MCF 10A (cell line): Measurements from ENCODE around the gene BAMBI. TPM values are rescaled to one million over a fixed set of nuclear protein-coding genes. Genes with fewer than 3 reads are reported as not detected.
"Not testable (repeated sequence)": the region's sequence is repeated elsewhere in the genome, so short reads cannot be mapped to it uniquely, and the experiment has no call there.

Experiments
- BruUV-seq: library from RNA; stranded (reverse); fragments of 400-500 nt; replicated peaks from 2 replicates; lab custom pipeline; 2021; lab: Mats Ljungman, UMichigan
- CTCF ChIA-PET: fragments of 300-600 bp; sonication (Branson Sonifier 250); formaldehyde crosslinking; extraction: SDS; loops from one replicate; lab custom pipeline; 2021; ENCODE audit warnings: antibody characterized with exemption, inconsistent platforms; lab: Yijun Ruan, JAX
- POLR2A ChIA-PET: fragments of 300-600, 350-650 bp; sonication (Branson Sonifier 250); formaldehyde crosslinking; extraction: SDS; loops from one replicate; lab custom pipeline; 2020; ENCODE audit warnings: antibody characterized with exemption, inconsistent platforms; lab: Yijun Ruan, JAX
- DNase-seq: peaks from one replicate; pipeline ENCODE4 v3.0.0-alpha.2; 2018; ENCODE audit not compliant: unreplicated experiment
- H3K27ac Mint-ChIP-seq: one replicate; pipeline ENCODE4 v1.8.0; 2022; ENCODE audit warnings: mild to moderate bottlenecking, low read depth, mixed read lengths; ENCODE audit not compliant: unreplicated experiment
- H3K27me3 Mint-ChIP-seq: one replicate; pipeline ENCODE4 v1.8.0; 2022; ENCODE audit warnings: mixed read lengths; ENCODE audit not compliant: insufficient read depth, unreplicated experiment
- H3K36me3 Mint-ChIP-seq: one replicate; pipeline ENCODE4 v1.8.0; 2022; ENCODE audit warnings: mild to moderate bottlenecking, moderate library complexity, mixed read lengths; ENCODE audit not compliant: insufficient read depth, unreplicated experiment
- H3K4me1 Mint-ChIP-seq: one replicate; pipeline ENCODE4 v1.8.0; 2022; ENCODE audit warnings: mixed read lengths; ENCODE audit not compliant: insufficient read depth, unreplicated experiment
- H3K4me3 Mint-ChIP-seq: one replicate; pipeline ENCODE4 v1.8.0; 2022; ENCODE audit warnings: mild to moderate bottlenecking, moderate library complexity, mixed read lengths; ENCODE audit not compliant: unreplicated experiment
- H3K9me3 Mint-ChIP-seq: one replicate; pipeline ENCODE4 v1.8.0; 2022; ENCODE audit warnings: mixed read lengths; ENCODE audit not compliant: unreplicated experiment
- CTCF ChIP-seq: fragments of 200-600 bp; IDR thresholded peaks from one replicate; pipeline ENCODE4 v1.8.0; 2022; ENCODE audit warnings: antibody characterized with exemption, mild to moderate bottlenecking; ENCODE audit not compliant: unreplicated experiment
- intact Hi-C: fragments of 100-400 bp; cut with micrococcal nuclease; formaldehyde crosslinking; loops from 2 replicates; pipeline ENCODE4 v1.14.1; 2022
- total RNA-seq: library from RNA; stranded (reverse); gene quantifications from 2 replicates; pipeline ENCODE4 v1.2.3, GENCODE V29; 2022

Gene BAMBI
- total RNA-seq, 1 experiment from 2014 or later, result 31.6 TPM

GRCh38 chr10:28640551-28640950, 36.8 kb upstream of the BAMBI start:
- Mint-ChIP-seq H3K4me1 (no peaks in the 10 kb centered on the region), H3K27ac (no peak overlapping the region), H3K27me3 (no peaks in the 10 kb centered on the region), H3K4me3 (no peak overlapping the region), H3K36me3 (no peaks in the 10 kb centered on the region), H3K9me3 (no peaks in the 10 kb centered on the region)
- intact Hi-C loops, result no loop called here
- POLR2A ChIA-PET, result no interaction called here
- TF ChIP-seq CTCF, result no peak
- no peak for DNase-seq
- CTCF ChIA-PET, result interaction anchor here (0.6 to 1.1 kb wide), 2 partner anchors 12 to 664 kb away, joined by 3 to 4 read pairs; no protein-coding TSS in a partner anchor
- no TSS peak for BruUV-seq

- CTCF ChIA-PET, result interaction anchor here (0.6 kb wide), 1 partner anchor 1191 kb away, joined by 3 read pairs; no protein-coding TSS in a partner anchor
- H3K36me3 Mint-ChIP-seq, result no peaks in the 10 kb centered on the region
- TF ChIP-seq CTCF, result no peak
- POLR2A ChIA-PET, result no interaction called here
- no peak for DNase-seq
- H3K27ac Mint-ChIP-seq, result no peak overlapping the region
- H3K4me1 Mint-ChIP-seq, result no peaks in the 10 kb centered on the region
- no peaks in the 10 kb centered on the region for H3K9me3 Mint-ChIP-seq
- BruUV-seq, result no TSS peak
- no peaks in the 10 kb centered on the region for H3K27me3 Mint-ChIP-seq
- no peak overlapping the region for H3K4me3 Mint-ChIP-seq
- intact Hi-C loops, result no loop called here
Observed at GRCh38 chr10:28644647-28645046, 32.7 kb upstream of the BAMBI start.

GRCh38 chr10:28652106-28652505, 25.2 kb upstream of the BAMBI start:
- ChIA-PET POLR2A (no interaction called here), CTCF (interaction anchor here (0.6 kb wide), 1 partner anchor 12 kb away, joined by 3 read pairs; no protein-coding TSS in a partner anchor)
- H3K27ac Mint-ChIP-seq, result no peak overlapping the region
- H3K36me3 Mint-ChIP-seq, result no peaks in the 10 kb centered on the region
- no peak for TF ChIP-seq CTCF
- H3K4me3 Mint-ChIP-seq, result no peak overlapping the region
- no peaks in the 10 kb centered on the region for H3K27me3 Mint-ChIP-seq
- intact Hi-C loops, result no loop called here
- BruUV-seq, result no TSS peak
- H3K4me1 Mint-ChIP-seq, result no peaks in the 10 kb centered on the region
- no peak for DNase-seq
- H3K9me3 Mint-ChIP-seq, result no peaks in the 10 kb centered on the region

GRCh38 chr10:28652703-28653102, 24.6 kb upstream of the BAMBI start:
- CTCF ChIA-PET, result interaction anchor here (0.6 kb wide), 1 partner anchor 11 kb away, joined by 3 read pairs; no protein-coding TSS in a partner anchor
- DNase-seq, result no peak
- Mint-ChIP-seq H3K27me3 (no peaks in the 10 kb centered on the region), H3K4me3 (no peak overlapping the region), H3K36me3 (no peaks in the 10 kb centered on the region), H3K27ac (no peak overlapping the region), H3K4me1 (no peaks in the 10 kb centered on the region), H3K9me3 (no peaks in the 10 kb centered on the region)
- POLR2A ChIA-PET, result no interaction called here
- intact Hi-C loops, result no loop called here
- no peak for TF ChIP-seq CTCF
- BruUV-seq, result no TSS peak

GRCh38 chr10:28658824-28659223, 18.5 kb upstream of the BAMBI start:
- CTCF ChIA-PET, result interaction anchor here (0.8 to 1.9 kb wide), 2 partner anchors 445 to 645 kb away, joined by 3 to 9 read pairs; no protein-coding TSS in a partner anchor
- intact Hi-C loops, POLR2A ChIA-PET, H3K27me3 Mint-ChIP-seq, H3K4me3 Mint-ChIP-seq, DNase-seq, BruUV-seq, H3K9me3 Mint-ChIP-seq, H3K36me3 Mint-ChIP-seq, H3K27ac Mint-ChIP-seq: not testable (repeated sequence)
- H3K4me1 Mint-ChIP-seq, result peaks cover 10% of the 10 kb centered on the region
